Stimulated activated CD4-positive, alpha-beta T cell treated with anti-CD3 and anti-CD28 coated beads, Interleukin-12 subunit alpha, Interleukin-12 subunit beta, amount 100 ng/mL, for 24 hours (primary cell): Measurements from ENCODE around the gene PLCL1.

Experiments
- DNase-seq, 2 experiments: peaks; one replicate each; pipeline ENCODE4 v3.0.0-alpha.2; 2020; ENCODE audit warnings: low read depth in 2 of 2

The PLCL1 gene

GRCh38 chr2:197926673-197927072 lies 122.3 kb downstream of the PLCL1 start:
- DNase-seq: no peak

DNA sequence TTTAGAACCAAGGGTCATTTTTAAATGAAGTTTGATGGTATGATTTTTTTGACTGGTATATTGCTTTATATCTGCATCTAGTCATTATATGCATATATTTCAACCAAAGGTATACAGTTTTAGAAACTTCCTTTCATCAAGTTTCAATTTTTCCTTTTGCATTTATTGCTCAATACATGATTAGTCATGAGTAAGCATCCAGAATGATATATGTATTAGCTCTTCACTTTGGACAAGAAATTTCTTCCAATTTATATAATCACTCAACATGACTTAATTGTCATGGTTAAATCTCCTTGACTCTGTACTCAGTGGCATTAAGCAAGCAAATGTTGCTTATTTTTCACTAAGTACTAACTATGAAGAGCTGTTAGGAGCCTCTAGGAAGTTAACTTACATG lies 123.6 kb downstream of the PLCL1 start:
- no peak for DNase-seq

- DNase-seq: no peak
Measured at GRCh38 chr2:197929008-197929885, 124.9 kb downstream of the PLCL1 start.

GRCh38 chr2:197929886-197930227 lies 125.5 kb downstream of the PLCL1 start:
- no peak for DNase-seq

- no peak for DNase-seq
Measured at GRCh38 chr2:197930570-197931278, 126.3 kb downstream of the PLCL1 start.

DNA sequence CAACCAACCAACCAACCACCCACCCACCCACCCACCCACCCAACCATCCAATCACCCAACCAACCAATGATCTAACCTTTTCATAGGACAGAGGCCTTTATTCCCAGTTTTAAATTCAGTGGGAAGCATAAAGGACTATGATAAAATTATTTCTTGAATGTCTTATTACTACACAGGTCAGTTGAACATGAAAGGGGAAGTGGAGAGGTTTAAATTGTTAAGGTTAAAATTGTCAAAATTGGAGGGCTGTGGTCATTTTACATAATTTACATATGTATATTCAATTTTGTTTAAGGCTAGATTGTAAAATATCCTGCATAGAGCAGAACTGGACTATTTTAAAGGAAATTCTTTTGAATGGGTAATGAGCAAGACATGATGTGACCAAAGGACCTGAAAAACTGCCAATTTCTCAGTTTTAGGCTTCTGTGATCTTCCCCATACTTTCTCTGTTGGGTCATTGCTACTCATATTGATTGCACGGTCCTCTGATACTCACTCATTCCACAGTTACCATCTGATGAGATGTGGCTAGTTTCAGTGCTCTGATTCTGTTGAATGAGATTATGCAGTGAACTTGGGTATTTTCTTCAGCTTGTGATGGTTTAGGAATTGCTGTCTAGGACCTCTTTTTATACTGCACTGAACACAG lies 127.4 kb downstream of the PLCL1 start:
- no peak for DNase-seq

DNA sequence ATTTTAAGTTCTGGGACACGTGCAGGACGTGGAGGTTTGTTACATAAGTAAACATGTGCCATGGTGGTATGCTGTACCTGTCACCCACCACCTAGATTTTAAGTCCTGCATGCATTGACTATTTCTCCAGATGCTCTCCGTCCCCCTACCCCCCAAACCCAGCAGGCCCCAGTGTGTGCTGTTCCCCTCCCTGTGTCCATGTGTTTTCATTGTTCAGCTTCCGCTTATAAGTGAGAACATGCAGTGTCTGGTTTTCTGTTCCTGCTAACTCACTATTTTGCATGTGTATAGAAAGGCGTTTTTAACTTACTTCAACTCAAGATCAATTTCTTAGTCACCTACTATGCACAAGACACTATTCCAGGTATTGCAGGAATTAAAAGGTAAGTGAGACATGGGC lies 128.0 kb downstream of the PLCL1 start:
- DNase-seq: no peak

DNA sequence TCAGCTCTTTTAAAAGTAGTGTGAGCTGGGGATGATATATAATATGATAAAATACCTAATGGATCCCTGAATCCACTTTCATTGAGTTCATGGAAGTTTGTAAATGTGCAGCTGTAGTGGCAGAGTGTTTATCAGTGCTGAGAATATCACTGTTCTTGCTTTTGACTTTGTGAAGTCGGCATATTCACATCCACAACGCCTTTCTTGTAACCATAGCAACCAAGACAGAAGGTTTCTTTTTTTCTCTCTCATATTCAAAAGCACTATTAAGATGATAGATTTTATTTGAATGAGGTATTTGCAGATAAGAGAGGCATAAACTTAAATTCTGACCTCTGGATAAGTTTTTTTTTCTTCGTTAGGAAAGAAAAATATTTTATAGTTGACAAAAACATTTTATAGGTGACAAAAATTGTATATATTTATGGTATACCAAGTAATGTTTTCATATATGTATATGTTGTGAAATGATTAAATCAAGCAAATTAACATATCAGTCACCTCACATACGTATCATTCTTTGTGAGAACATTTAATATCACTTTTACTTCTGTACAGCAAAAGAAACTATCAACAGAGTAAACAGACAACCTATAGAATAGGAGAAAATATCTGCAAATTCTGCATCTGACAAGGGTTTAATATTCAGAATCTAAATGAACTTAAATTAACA lies 130.0 kb downstream of the PLCL1 start:
- DNase-seq: no peak

- no peak for DNase-seq
Measured at GRCh38 chr2:197934934-197935289, 130.5 kb downstream of the PLCL1 start.

GRCh38 chr2:197937814-197938213 lies 133.4 kb downstream of the PLCL1 start:
- DNase-seq: no peak

- no peak for DNase-seq
Measured at GRCh38 chr2:197938555-197938954, 134.2 kb downstream of the PLCL1 start.

- DNase-seq: no peak
Measured at GRCh38 chr2:197939787-197940186, 135.4 kb downstream of the PLCL1 start.

DNA sequence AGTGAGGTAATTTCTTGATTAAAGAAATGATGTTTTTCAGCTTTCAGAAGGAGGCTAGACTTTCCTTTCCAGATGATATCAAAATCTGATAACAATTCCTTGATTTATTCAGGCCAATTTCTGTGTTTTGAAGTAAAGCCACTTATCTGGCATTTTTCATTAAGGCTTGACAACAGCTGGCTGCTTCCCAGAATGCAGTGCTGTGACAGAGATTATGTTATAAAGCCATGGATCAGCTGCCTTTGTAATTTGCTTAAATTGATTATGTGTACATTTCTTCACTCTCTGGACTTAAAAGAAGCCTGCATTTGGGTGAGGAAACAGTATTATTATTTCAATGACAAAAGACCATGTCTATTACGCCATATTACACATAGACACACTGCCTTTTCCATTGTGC lies 136.0 kb downstream of the PLCL1 start:
- DNase-seq: no peak

DNA sequence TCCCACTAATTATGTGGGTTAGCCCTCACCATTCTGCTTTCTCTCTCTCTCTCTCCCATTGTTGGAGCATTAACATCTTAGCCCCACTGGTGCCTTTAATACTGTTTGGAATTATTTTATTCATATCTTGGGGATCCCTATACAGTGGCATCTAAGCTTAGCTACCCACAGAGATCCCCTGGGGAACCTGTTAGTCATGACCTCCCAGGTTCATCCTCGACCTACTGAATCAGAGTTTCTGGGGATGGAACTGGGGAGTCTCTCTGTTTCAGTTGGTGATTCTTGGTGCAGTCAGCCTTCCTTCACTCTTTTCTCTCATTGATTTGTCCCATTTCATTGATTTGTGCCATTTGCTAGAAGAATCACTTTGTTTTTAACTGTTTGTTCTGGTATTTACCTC lies 137.3 kb downstream of the PLCL1 start:
- no peak for DNase-seq

DNA sequence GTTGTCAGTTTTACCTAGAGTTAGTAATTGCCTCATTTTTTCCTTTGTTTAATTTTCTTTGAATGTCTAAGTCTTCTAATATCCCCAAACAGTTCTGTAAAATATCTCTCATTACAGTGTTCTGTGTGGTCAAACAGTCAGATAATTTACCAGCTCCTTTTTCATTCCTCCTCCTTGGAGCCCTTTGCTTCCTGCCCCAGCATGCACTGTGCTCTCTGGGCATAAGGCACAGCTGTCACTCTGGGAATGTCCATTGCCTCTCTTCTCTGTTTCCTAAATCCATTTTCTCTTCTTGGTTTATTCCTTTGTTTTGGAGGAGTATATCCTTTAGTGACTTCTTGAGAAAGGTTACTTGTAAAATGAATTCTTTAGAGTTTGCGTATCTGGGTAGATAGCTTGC lies 139.3 kb downstream of the PLCL1 start:
- DNase-seq: no peak

- no peak for DNase-seq
Measured at GRCh38 chr2:197944416-197945096, 140.2 kb downstream of the PLCL1 start.

- DNase-seq: no peak
Measured at GRCh38 chr2:197946562-197946961, 142.2 kb downstream of the PLCL1 start.

DNA sequence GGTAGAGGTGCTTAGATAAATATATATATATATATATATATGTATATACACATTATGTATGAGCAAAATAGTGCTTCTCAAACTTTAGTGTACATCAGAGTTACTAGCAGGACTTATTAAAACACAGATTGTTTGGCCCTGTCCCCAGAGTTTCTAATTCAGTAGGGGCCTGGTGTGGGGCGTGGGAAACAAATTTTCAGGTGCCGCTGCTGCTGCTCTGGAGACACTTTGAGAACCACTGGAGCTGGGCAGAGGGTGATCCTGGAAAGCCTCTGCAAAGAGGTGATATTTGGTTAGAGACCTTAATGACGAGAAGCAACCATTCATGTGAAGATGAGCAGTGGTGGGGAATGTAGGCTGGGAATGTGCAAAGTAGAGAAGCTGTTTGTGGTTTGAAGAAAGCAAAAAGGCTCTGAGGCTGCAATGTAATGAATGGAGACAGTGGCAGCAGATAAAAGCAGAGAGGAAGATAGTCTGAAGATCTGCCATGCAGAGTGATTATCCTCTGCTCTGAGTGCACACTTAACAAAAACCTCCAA lies 142.9 kb downstream of the PLCL1 start:
- no peak for DNase-seq

GRCh38 chr2:197949224-197949623 lies 144.8 kb downstream of the PLCL1 start:
- DNase-seq: no peak

- no peak for DNase-seq
Measured at GRCh38 chr2:197950006-197950405, 145.6 kb downstream of the PLCL1 start.

DNA sequence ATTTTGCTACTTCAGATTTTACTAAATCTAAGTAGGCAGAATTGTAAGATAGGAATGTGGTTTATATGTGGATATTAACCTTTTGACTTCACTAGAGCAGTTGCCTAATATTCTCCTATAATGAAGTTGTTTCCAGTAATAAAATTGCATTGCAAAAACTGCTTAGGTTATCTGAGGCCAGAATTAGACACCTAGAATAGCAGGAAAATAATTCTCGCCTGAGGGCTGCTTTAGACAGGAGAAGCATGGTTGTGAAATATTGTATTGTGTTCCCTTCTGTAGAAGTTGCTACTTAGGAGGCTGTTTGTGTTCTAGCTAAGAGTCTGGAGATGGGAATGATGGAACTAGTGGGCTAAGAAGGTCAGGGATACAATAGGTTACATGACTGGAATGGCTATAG lies 146.3 kb downstream of the PLCL1 start:
- no peak for DNase-seq
